Measurements from ENCODE around the gene ATM.
"Not testable (repeated sequence)": the region's sequence is repeated elsewhere in the genome, so short reads cannot be mapped to it uniquely, and the experiment has no call there.

Gene ATM

GRCh38 chr11:108278546-108278945, 55.7 kb downstream of the ATM start:
- DNase-seq = peak in 1 of 56 donors; percentile 4

GRCh38 chr11:108278954-108279353, 56.1 kb downstream of the ATM start:
- no peak for DNase-seq

- no peak for DNase-seq
These were observed 63.5 kb downstream of the ATM start for GRCh38 chr11:108286370-108286769.

GRCh38 chr11:108286956-108287355, 64.1 kb downstream of the ATM start:
- DNase-seq = no peak

- not testable (repeated sequence) for DNase-seq
These were observed 66.2 kb downstream of the ATM start for GRCh38 chr11:108289066-108289465.

- DNase-seq = no peak
These were observed 66.8 kb downstream of the ATM start for GRCh38 chr11:108289699-108290098.

- DNase-seq = no peak
These were observed 70.4 kb downstream of the ATM start for GRCh38 chr11:108293229-108293628.

GRCh38 chr11:108302121-108302785, 79.4 kb downstream of the ATM start:
- no peak for DNase-seq

GRCh38 chr11:108307751-108308150, 84.9 kb downstream of the ATM start:
- no peak for DNase-seq

- DNase-seq = no peak
These were observed 90.6 kb downstream of the ATM start for GRCh38 chr11:108313444-108313843.

- no peak for DNase-seq
These were observed 93.2 kb downstream of the ATM start for GRCh38 chr11:108316061-108316460.

GRCh38 chr11:108319541-108320145, 96.8 kb downstream of the ATM start:
- DNase-seq = no peak

GRCh38 chr11:108322666-108323065, 99.8 kb downstream of the ATM start:
- DNase-seq = no peak

- no peak for DNase-seq
These were observed 101.7 kb downstream of the ATM start for GRCh38 chr11:108324587-108324986.

- DNase-seq = no peak
These were observed 110.6 kb downstream of the ATM start for GRCh38 chr11:108333403-108333899.

GRCh38 chr11:108338750-108339149, 115.9 kb downstream of the ATM start:
- no peak for DNase-seq

- DNase-seq = no peak
These were observed 118.1 kb downstream of the ATM start for GRCh38 chr11:108340973-108341372.

GRCh38 chr11:108341654-108342053, 118.8 kb downstream of the ATM start:
- no peak for DNase-seq

GRCh38 chr11:108343714-108344113, 120.8 kb downstream of the ATM start:
- DNase-seq = no peak

- DNase-seq = no peak
These were observed 122.9 kb downstream of the ATM start for GRCh38 chr11:108345767-108346166.

GRCh38 chr11:108346451-108346850, 123.6 kb downstream of the ATM start:
- no peak for DNase-seq

- no peak for DNase-seq
These were observed 128.6 kb downstream of the ATM start for GRCh38 chr11:108351468-108351867.

- no peak for DNase-seq
These were observed 141.3 kb downstream of the ATM start for GRCh38 chr11:108364159-108364558.

Measured in amygdala (tissue), 56 donors.